ENCODE results near the gene MAN2C1.
"Not testable (repeated sequence)": the region's sequence is repeated elsewhere in the genome, so short reads cannot be mapped to it uniquely, and the experiment has no call there.

The MAN2C1 gene

GRCh38 chr15:75342221-75342620, 26.2 kb downstream of the MAN2C1 start:
- no peak for DNase-seq

- DNase-seq = no peak
These were observed 28.7 kb downstream of the MAN2C1 start for GRCh38 chr15:75339531-75340240.

GRCh38 chr15:75338661-75339240, 29.7 kb downstream of the MAN2C1 start:
- DNase-seq = no peak

- peak; percentile 89 for DNase-seq
These were observed 32.6 kb downstream of the MAN2C1 start, which contains the start of gene COMMD4 for GRCh38 chr15:75335705-75336355. TSS of gene COMMD4 (plus strand) at chr15:75336063. CDS start at chr15:75336090, 27 bp downstream.

DNA sequence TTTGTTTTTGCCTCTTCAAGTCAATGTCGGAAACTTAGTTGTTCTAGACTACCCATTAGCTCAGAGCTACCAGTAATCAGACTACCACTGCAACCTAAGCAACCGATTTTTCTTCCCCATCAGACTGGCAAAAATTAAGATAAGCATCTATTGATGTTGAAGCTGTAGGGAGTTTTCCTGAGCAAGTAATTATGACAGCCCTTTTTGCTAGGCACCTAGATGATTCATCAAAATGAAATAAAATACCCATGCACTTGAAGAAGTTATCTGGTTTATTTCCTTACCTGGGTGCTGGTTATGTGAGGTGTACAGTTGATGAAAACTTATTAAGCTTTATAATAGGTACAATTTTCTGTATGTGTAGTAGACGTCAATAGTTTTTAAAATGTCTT, 33.1 kb downstream of the MAN2C1 start:
- DNase-seq = no peak

DNA sequence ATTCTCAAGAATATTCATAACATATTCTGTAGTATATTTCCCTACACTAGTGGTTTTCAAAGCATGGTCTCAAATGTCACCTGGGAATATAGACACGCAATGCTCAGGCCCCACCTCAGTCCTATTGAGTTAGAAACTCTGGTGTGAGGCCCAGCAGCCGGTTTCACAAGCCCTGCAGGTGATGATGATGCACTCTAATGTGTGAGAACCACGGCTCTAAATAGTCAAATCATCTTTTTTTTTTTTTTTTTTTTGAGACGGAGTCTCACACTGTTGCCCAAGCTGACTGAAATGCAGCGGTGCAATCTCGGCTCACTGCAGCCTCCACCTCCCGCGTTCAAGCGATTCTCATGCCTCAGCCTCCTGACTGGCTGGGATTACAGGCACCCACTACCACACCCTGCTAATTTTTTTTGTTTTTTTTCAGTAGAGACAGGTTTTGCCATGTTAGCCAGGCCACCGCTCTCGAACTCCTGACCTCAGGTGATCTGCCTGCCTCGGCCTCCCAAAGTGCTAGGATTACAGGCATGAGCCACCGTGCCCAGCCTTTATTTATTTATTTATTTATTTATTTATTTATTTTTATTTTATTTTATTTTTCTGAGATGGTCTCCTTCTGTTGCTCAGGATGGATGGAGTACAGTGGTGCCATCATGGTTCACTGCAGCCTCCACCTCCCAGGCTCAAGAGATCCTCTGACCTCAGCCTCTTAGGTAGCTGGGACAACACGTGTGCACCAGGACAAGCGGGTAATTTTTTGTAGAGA, 34.6 kb downstream of the MAN2C1 start:
- not testable (repeated sequence) for DNase-seq

DNA sequence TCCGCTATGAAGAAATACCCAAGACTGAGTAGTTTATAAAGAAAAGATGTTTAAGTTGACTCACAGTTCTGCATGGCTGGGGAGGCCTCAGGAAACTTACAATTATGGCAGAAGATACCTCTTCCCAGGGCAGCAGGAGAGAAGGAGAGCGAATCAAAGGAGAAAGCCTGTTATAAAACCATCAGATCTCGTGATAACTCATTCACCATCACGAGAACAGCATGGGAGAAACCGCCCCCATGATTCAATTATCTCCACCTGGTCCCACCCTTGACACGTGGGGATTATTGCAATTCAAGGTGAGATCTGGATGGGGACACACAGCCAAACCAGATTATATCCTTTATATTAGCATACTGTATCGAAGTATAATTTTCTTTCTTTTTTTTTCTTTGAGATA, 36.3 kb downstream of the MAN2C1 start:
- DNase-seq = not testable (repeated sequence)

DNA sequence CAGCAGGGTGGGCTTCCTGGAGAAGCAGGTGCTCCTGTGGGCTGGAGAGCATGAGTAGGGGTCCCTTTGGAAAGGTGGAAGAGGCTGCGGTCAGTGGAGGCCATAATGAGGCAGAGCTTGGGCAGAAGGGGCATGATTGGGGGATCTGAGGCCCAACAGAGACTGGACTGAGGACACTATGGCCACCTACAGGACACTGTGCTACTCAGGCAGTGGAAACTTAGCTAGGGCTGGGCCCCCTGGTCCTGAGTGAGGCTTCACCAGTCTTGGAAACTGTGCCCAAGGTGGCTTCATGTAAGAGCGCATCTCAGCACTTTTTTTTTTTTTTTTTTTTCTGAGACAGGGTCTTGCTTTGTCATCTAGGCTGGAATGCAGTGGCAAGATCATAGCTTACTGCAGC, 38.8 kb downstream of the MAN2C1 start:
- DNase-seq = no peak

GRCh38 chr15:75328493-75329314, 39.7 kb downstream of the MAN2C1 start:
- DNase-seq = no peak

- DNase-seq = no peak
These were observed 40.9 kb downstream of the MAN2C1 start for GRCh38 chr15:75327491-75327890.

- no peak for DNase-seq
These were observed 41.4 kb downstream of the MAN2C1 start for GRCh38 chr15:75327005-75327404.

DNA sequence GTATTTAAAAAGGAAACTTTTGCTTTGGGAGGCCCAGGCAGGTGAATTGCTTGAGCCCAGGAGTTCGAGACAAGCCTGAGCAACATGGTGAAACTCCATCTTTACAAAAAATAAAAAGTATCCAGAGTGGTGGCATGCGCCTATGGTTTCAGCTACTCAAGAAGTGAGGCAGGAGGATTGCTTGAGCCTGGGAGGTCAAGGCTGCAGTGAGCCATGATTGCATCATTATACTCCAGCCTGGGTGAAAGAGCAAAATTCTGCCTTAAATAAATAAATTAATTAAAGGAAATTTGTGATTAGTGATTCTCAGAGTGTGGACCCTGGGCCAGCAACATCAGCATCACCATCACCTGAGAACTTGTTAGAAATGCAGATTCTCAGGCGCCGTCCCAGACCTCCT, 42.5 kb downstream of the MAN2C1 start:
- DNase-seq = no peak

DNA sequence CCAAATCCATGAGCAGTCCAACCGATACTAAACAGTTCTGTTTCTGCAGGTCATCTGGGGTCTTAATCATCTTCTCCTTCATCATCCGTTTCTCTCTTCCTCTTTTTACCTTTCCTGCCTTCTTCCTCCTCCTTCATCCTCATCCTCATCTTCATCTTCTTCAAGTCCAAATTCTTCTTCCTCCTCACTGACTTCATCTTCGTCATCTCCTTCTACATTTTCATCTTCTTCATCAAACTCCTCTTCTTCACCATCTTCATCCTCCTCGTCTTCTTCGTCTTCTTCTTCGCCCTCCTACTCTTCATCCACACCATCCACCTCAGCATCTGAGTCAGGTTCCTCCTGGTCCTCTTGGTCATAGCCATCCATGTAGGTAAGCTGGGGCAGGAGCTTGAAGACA, 46.7 kb downstream of the MAN2C1 start:
- no peak for DNase-seq

GRCh38 chr15:75319231-75319897, 49.0 kb downstream of the MAN2C1 start:
- not testable (repeated sequence) for DNase-seq

GRCh38 chr15:75314552-75315290, 53.7 kb downstream of the MAN2C1 start:
- DNase-seq = no peak

DNA sequence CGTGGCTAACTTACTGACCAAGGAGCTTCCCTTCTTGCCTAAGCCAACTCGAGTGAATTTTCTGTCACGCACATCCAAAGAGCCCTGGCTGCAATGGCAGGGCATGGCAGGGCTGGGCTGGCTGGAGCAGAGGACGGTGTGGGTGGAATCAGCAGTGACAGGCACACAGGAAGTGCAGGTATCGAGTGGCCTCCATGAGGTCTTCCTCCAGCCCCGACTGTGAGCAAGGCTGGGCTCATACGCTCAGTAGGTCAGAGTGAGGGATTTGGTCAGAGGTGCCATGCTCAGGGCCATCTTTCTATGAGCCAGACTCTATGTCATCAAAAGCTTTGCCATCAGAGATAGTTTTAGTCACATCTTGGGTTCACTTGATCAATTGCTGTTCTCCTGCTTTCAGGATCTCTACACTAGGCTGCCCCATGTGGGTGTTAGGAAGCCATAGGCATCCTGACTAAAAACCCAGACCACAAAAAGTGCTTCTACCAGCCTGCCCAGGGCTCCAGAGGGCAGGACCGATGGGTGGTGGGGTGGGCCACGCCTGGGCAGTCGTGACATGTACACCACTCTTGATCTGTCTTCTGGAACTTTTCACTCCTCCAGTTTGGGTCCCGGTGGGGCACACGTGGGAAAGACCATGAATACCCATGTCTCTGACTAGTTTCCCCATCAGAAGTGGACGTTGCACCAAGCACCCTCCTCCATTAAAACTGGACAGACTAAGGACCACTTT, 55.1 kb downstream of the MAN2C1 start:
- no peak for DNase-seq

DNA sequence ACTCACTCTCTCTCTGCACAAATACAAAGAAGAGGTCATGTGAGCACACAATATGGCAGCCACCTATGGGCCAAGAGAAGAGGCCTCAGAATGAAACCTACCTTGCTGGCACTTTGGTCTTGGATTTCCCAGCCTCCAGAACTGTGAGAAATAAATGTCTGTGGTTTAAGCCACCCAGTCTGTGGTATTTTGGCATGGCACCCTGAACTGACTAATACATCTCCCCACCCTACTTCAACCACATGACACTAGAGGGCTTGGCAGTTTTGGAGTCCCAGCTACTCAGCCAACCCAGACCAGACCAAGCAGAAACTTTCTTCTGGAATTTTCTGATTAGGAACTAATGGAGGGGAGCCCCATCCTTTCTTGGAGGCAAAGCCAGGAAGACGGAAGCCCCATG, 55.9 kb downstream of the MAN2C1 start:
- not testable (repeated sequence) for DNase-seq

DNA sequence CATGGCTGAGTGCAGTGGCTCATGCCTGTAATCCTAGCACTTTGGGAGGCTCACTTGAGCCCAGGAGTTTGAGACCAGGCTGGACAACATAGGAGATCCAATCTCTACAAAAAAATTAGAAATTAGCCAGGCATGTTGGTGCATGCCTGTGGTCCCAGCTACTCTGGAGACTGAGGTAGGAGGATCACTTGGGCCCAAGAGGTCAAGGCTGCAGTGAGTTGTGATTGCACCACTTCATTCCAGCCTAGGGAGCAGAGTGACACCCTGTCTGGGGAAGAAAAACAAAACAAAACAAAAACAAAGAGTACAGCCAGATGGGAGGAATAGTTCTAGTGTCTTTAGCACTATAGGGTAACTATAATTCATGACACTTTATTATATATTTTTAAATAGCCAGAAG, 58.7 kb downstream of the MAN2C1 start:
- DNase-seq = no peak

- DNase-seq = no peak
These were observed 60.5 kb downstream of the MAN2C1 start for GRCh38 chr15:75307778-75308390.

DNA sequence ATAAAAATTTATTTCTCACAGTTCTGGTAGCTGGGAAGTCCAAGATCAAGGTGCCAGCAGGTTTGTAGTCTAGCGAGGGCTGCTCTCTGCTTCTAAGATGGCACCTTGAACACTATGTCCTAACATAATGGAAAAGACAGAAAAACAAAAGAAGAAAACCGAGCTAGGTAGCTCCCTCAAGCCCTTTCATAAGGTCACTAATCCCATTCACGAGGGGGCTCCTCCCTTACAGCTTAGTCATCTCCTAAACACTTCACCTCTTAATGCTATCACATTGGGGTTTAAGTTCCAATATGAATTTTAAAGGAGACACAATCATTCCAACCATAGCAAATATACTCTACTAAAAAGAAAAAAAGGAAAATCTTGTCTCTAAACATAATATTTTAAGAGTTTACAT, 62.2 kb downstream of the MAN2C1 start:
- DNase-seq = no peak
